Stimulated activated CD8-positive, alpha-beta memory T cell treated with anti-CD3 and anti-CD28 coated beads, Interleukin-7, amount 100 ng/mL, for 4 hours (primary cell): ENCODE results near the gene THRB.

Experiments used
- DNase-seq, 2 donors: peaks; one replicate each; pipeline ENCODE4 v3.0.0-alpha.2; 2020; ENCODE audit warnings: low read depth in 2 of 2

The THRB gene

DNA sequence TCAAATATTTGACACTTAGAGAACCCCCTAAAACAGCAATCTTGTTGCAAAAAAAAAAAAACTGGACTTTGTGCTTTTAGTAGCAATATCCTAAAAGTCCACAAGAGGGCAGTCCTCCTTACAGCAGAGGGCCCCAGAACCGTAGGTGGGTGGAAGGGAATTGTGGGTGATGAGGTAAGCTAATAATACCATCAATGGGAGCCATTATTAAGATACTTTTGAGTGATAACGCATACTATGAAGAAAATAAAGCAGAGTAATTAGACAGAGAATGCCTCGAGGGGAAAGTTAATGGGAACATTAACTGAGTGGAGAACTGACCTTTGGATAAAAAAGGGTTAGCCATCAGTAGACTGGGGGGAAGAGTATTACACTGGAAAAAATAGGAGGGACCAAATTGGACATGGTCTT, 229.9 kb downstream of the THRB start:
- DNase-seq, result no peak

- no peak for DNase-seq
Measured at GRCh38 chr3:24264011-24264410, 230.6 kb downstream of the THRB start.

DNA sequence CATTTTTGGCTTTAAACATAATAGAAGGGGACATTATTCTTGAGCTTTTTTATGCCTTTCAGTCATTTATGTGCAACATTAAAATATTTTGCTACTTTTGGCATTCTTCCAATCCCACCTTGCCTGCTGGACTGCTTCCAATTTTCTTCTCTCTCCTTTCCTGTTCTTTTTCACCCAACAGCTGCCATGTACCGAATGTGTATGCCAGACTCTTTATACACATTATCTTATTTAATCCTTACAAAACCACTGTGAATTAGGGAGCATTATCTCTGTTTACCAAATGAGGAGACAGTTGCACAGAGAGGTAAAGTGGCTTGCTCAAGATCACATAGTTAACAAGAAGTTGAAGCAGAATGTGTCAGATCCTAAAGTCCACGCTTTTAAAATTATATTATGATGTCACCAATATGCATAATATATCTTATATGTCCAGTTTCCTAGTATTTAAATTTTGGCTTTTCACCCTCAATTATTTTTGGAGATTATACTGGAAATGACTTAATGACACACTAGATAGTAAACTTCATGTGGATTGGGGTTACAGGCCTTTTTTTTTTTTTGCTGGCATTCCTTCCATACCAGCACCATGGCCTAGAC, 231.5 kb downstream of the THRB start:
- DNase-seq, result no peak

DNA sequence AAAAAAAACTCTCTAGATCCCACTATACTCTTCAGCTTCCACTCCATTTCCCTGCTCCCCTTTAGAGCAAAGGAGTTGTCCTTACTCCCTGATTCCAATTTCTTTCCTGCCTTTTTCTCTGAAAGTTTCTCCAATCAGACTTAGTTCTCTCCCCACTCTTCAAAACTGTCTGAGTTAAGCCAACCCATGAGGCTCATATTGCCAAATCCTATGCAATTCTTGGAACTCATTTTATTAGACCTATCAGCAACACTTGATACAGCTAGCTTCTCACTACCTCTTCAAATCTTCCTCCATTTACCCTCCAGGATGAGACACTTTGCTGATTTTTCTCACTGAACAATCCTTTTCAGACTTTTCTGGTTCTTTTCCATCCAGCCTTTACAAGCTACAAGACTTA, 233.1 kb downstream of the THRB start:
- DNase-seq, result no peak

GRCh38 chr3:24259901-24260512, 234.6 kb downstream of the THRB start:
- no peak for DNase-seq

DNA sequence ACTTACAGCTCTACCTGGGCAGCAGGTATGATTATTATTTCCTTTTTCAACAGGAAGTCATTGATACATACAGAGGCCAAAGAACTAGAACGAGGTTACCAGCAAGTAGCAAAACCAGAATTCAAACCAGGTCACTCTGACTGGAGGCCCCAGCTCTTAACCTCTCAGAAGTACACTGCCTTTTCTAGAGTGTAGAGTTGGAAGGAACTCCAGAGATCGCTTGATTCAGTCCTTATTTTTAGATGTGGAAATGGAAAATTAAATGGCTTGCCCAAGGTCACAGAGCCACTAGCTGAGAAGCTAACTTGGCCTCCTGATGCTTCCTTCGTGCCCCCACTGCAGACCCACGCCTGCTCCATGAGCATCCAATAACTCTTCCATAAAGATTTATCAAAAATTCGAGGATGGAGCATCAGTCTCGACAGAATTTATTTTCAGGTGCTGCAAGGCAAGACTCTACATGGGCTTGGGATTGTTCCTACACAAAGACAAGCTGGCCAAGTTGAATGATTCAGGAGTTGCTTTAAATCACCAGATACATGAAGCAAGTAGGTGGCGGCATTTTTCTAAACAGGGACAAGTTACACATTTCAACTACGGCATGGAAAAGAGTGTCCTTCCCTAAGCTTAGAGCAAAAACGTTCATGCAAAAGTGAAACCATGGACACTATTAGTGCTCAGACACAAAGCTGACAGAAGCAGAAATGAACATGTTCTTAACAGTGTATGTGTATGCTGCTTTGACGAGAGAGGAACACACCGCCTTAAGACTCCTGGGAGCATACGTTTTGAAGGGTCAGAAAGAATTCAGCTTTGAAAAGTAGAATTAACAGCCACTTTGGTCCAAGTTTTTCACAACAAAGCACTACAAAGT, 235.7 kb downstream of the THRB start:
- no peak for DNase-seq

DNA sequence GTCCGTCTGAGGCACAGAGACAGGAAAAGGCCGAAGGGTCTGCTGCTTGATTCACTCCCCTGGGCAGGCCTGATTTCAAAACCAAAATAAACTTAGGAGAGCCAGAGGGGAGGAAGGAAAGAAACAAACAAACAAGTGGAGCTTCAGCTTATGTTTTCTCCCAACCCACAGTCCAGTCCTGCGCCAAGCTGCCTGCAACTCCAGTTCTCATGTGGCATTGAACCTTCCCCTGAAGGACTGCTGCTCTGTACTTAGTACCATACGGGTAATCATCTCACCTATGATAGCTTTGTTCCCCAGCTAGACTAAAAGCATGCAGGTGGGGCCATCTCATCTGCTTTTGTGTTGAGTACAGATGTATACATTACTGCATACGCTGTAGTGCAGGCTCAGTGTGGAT, 236.4 kb downstream of the THRB start:
- no peak for DNase-seq

GRCh38 chr3:24255414-24255813, 239.2 kb downstream of the THRB start:
- DNase-seq, result no peak

GRCh38 chr3:24254649-24255048, 240.0 kb downstream of the THRB start:
- no peak for DNase-seq

- DNase-seq, result no peak
Measured at GRCh38 chr3:24253336-24253735, 241.3 kb downstream of the THRB start.

- no peak for DNase-seq
Measured at GRCh38 chr3:24249523-24249922, 245.1 kb downstream of the THRB start.

GRCh38 chr3:24245056-24245455, 249.6 kb downstream of the THRB start:
- DNase-seq, result no peak

GRCh38 chr3:24244491-24244890, 250.2 kb downstream of the THRB start:
- DNase-seq, result no peak

DNA sequence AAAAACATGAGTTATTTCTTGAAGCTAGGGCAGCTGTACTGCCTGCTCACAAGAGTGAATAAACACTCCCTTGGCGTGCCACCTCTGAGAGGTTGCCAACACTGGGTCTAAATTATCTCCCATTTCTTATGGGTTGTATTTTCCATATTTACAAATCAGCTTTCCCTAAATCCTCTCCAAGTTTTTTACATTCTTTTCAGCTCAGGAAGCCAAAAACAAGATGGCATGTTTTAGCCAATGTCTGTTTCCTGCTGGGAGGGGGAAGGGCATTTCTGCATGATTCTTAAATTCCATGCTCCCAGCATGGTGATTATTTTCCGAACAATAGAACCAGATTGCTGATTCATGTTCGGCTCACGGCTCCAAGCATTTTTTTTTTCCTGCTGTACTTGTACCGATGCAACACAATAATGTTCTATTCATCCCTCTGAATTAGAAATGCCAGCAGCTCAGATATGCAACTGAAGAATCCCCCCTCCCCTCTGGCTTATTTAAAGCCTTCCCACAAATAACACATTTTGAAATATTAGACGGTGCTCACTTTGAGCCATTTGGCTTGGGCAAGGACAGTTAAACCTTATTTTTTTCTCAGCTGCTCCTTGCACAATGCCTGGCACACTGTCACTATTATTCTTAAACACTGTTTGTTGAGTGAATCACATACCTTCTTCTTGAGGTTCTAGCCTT, 252.5 kb downstream of the THRB start:
- DNase-seq, result no peak

GRCh38 chr3:24240306-24240705, 254.3 kb downstream of the THRB start:
- no peak for DNase-seq

DNA sequence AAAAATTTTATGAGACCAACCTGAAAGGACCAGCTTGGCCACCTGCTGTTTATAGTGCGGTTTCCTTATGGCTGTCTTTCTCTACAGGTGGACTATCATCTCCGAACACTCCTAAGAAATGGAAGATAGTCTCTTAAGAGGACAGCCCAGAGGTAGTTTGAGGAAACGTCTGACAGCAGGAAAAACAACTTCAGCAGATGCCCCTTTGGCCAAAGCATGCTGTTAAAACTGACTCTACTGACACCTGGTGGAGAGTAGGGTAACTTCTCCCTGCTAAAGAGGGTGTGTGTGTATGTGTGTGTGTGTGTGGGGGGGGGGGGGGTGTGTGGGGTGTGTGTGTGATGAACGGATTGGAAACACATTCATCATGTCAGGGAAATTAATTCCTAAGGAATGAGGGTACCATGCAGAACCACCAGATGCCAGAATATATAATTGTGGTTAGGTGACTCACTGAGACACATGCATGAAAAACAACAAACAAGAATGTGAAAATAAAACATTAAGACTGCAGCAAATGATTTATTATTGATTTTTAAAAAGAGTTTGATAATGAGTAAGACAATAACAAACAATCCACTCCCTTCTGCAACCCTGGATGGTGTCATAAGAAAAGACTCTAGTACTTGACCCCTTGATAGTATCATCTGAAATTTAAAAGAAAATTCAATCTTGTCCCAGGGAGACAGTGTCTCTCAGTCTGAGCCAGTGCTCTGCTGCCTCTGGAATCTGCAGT, 256.5 kb downstream of the THRB start:
- DNase-seq, result no peak

DNA sequence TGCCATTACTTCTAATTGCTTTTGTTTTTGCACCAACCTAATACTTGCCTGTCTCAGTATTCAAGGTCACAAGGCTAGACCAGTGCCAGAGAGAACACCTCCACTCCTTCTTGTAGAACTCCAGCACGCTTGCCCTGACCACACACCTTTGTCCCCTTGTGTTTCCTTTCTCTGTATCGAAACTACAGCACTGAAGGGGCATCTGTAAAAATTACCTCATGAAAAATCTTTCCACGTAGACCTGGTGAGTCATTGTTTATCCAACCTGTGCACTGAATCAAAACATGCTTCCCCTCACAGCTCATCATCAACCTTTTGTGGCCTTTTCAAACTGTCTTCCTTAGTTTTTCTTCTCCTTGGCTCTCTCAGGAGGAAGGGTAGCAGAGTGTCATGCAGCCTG, 259.5 kb downstream of the THRB start:
- DNase-seq, result no peak

- no peak for DNase-seq
Measured at GRCh38 chr3:24232784-24233183, 261.9 kb downstream of the THRB start.

DNA sequence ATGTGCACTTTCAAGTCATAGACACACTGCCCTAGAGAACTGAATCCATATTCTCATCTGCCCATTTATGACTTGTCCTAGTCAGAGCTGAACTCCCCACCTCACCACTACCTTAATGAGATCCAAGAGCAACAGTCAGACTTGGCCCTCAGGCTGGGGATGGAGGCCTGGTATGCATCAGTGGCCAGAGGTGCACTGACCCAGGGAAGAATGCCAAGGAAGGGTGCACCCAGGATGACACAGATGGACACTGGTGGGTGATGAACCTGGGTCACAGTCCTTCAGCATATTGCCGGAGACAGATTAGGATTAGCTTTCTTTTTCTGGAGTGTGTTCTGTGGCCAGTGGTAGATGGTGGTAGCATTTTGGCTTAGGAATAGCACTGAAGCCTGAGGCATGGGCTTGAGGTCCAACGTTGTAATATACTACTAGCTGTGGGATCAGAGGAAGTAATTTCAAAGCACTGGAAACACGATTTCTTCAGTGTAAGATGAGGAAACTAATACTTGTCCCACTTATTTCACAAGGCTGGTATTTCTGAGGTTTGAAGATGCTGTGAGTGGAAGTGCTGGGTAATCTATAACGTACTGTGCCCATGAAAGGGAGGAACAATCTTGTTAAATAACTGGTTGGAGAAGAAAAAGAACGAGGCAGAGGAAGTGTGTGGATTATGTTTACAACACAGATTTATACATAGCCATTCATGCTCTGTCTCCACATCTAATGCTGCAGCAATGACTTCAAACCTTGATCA, 265.0 kb downstream of the THRB start:
- DNase-seq, result no peak

GRCh38 chr3:24227635-24228034, 267.0 kb downstream of the THRB start:
- no peak for DNase-seq

DNA sequence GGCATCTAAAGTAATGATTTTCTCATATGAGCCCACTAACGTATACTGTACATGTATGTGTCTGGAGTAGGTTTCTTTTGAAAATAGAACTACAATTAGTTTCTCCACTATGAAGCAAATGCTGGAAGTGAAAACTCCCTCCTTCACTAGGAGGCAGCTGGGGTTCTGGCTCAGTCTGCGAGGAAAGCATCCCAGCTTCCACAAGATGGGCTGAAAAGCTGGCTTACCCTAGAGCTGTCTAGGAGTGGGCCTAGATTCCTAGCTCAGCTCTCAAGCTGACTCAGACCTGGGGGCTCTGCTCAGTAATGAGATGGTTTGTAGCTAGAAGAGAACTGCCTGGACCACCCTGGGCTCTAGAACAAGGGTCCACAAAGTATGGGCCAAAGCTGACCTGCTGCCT, 268.3 kb downstream of the THRB start:
- DNase-seq, result no peak
